Vagina (tissue), 2 donors: Measurements from ENCODE around the gene KDM6B.

ENCODE experiments used
- CTCF ChIP-seq, 3 experiments: fragments of 450-650 bp in 2 of 3; fragments of 200-600 bp in 1 of 3; sonication (generic) in 1 of 3; IDR thresholded peaks; one replicate each; pipeline ENCODE4 v1.5.1; 2017 to 2019; ENCODE audit warnings: antibody characterized with exemption in 3 of 3, mild to moderate bottlenecking in 2 of 3, moderate library complexity in 2 of 3
- POLR2A ChIP-seq, 2 donors: fragments of 450-650 bp; IDR thresholded peaks; one replicate each; pipeline ENCODE4 v1.6.1; 2017; ENCODE audit warnings: antibody characterized with exemption in 2 of 2, mild to moderate bottlenecking in 2 of 2, moderate library complexity in 2 of 2
- POLR2AphosphoS5 ChIP-seq, 2 donors: sonication (generic); formaldehyde crosslinking; IDR thresholded peaks; one replicate each; pipeline ENCODE4 v1.9.0; 2017; ENCODE audit warnings: antibody characterized with exemption in 2 of 2, mild to moderate bottlenecking in 2 of 2, low read depth in 1 of 2; ENCODE audit not compliant: insufficient read depth in 1 of 2

- TF ChIP-seq POLR2A (IDR thresholded peaks at IDR 0.05) (no peak), CTCF (IDR thresholded peaks at IDR 0.05) (no peak), POLR2AphosphoS5 (IDR thresholded peaks at IDR 0.05; ENCODE audit: insufficient read depth in 1 of 2, low read depth in 1 of 2) (no peak)
Observed at GRCh38 chr17:7822126-7822525, 11.9 kb upstream of the KDM6B start.
